BE2C (cell line): ENCODE results near the gene TCERG1.

ENCODE experiments used
- DNase-seq: peaks from one replicate; pipeline ENCODE4 v3.0.0-alpha.2; 2020
- H3K27me3 ChIP-seq: fragments of 250-450 bp; sonication (Bioruptor Pico); 2 replicates; pipeline ENCODE4 v1.5.1; 2020; ENCODE audit warnings: mild to moderate bottlenecking
- H3K36me3 ChIP-seq: fragments of 250-450 bp; sonication (Bioruptor Pico); 2 replicates; pipeline ENCODE4 v1.5.1; 2020; ENCODE audit warnings: mild to moderate bottlenecking
- H3K4me1 ChIP-seq: fragments of 250-450 bp; sonication (Bioruptor Pico); 2 replicates; pipeline ENCODE4 v1.5.1; 2020
- H3K4me3 ChIP-seq: 2 replicates; pipeline ENCODE4 v1.5.1; 2011; ENCODE audit warnings: low read depth, low read length
- H3K9me3 ChIP-seq: fragments of 250-450 bp; sonication (Bioruptor Pico); 2 replicates; pipeline ENCODE4 v1.5.1; 2020
- CTCF ChIP-seq: IDR thresholded peaks from 2 replicates; pipeline ENCODE4 v1.5.1; 2012; ENCODE audit warnings: mild to moderate bottlenecking, low read depth, low read length

The TCERG1 gene

GRCh38 chr5:146482775-146483174, 35.6 kb downstream of the TCERG1 start:
- DNase-seq, result no peak
- no peaks in the 10 kb centered on the region for H3K4me1 ChIP-seq
- no peaks in the 10 kb centered on the region for H3K27me3 ChIP-seq
- no peak overlapping the region for H3K4me3 ChIP-seq
- H3K36me3 ChIP-seq, result peaks cover 86% of the 10 kb centered on the region
- TF ChIP-seq CTCF, result no peak
- H3K9me3 ChIP-seq, result no peaks in the 10 kb centered on the region

- no peak for TF ChIP-seq CTCF
- peaks cover 77% of the 10 kb centered on the region for H3K36me3 ChIP-seq
These were observed 37.7 kb downstream of the TCERG1 start for GRCh38 chr5:146484714-146485391.

GRCh38 chr5:146490089-146490843, 43.1 kb downstream of the TCERG1 start:
- TF ChIP-seq CTCF, result no peak
- no peak overlapping the region for H3K4me3 ChIP-seq
- no peaks in the 10 kb centered on the region for H3K9me3 ChIP-seq
- H3K27me3 ChIP-seq, result no peaks in the 10 kb centered on the region
- no peaks in the 10 kb centered on the region for H3K4me1 ChIP-seq
- peaks cover 41% of the 10 kb centered on the region for H3K36me3 ChIP-seq
- no peak for DNase-seq

More at GRCh38 chr5:146484714-146485391, 37.7 kb downstream of the TCERG1 start:
- no peaks in the 10 kb centered on the region for H3K4me1 ChIP-seq
- no peak for DNase-seq
- no peak overlapping the region for H3K4me3 ChIP-seq
- H3K27me3 ChIP-seq, result no peaks in the 10 kb centered on the region
- no peaks in the 10 kb centered on the region for H3K9me3 ChIP-seq

DNA sequence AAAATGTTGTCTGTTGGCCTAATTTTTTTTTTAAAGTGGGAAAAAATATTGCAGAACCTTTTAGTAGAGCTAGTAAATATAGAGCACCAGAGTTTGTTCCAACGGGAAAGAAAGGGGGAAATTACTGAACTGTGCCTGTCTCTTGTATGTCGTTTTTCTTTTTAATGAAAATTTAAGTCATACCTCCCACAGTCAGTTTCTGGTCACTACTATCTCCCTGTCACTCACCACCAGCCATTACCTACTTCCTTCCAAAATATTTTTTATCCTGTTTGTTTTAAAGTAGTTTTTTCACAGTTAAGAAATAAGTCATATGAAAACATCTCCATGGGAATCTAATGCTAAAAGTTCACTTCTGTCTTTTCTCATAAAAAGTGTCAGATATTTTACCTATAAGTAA, 47.5 kb downstream of the TCERG1 start:
- DNase-seq, result no peak
- Histone ChIP-seq H3K9me3 (no peaks in the 10 kb centered on the region), H3K27me3 (no peaks in the 10 kb centered on the region), H3K4me3 (no peak overlapping the region), H3K4me1 (no peaks in the 10 kb centered on the region), H3K36me3 (peaks cover 30% of the 10 kb centered on the region)
- no peak for TF ChIP-seq CTCF

DNA sequence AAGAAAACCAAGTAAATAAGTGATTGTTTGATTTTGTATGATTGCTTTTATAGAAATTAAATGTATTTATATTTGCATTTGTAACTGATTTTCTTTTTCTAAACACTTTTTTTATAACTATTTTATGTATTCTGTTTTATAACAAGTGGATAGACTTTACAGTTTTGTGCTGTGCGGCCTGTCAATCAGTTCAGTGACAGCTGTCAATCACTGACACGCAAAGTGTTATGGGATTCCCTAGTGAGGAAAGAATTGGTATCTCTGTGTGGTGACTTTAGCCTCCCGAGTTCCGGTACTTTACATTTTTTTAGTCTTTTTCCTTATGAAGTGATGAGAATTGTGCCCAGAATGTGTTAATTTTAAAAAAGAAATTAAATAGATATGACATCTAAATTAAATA, 52.5 kb downstream of the TCERG1 start:
- H3K9me3 ChIP-seq, result no peaks in the 10 kb centered on the region
- no peaks in the 10 kb centered on the region for H3K27me3 ChIP-seq
- no peak overlapping the region for H3K4me3 ChIP-seq
- no peak for TF ChIP-seq CTCF
- H3K4me1 ChIP-seq, result no peaks in the 10 kb centered on the region
- no peak for DNase-seq
- peaks cover 48% of the 10 kb centered on the region for H3K36me3 ChIP-seq

DNA sequence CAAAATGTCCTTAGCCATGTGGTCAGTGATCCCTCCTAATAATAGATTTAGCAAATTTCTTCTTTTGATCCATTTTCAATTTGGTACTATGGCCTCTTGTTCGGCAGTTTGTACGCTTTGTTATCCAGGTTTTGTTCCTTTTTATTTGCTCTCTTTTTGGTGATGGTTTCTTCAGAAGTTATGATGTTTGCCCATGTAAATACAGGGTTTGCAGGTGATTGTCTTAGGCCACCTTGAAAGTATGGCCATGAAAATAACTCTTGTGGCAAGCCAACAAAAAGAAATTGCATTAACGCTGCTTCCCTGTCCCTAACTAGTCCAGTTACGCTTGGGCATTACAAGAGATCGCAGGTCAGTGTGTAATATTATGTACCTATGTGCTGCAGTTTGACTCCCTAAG, 60.3 kb downstream of the TCERG1 start:
- Histone ChIP-seq H3K4me3 (no peak overlapping the region), H3K9me3 (no peaks in the 10 kb centered on the region), H3K4me1 (no peaks in the 10 kb centered on the region), H3K36me3 (peaks cover 95% of the 10 kb centered on the region), H3K27me3 (no peaks in the 10 kb centered on the region)
- no peak for TF ChIP-seq CTCF
- DNase-seq, result no peak
